Measurements from ENCODE around the gene DMRTA2.

The DMRTA2 gene

GRCh38 chr1:50424045-50424883 is 1.0 kb upstream of the DMRTA2 start:
- DNase-seq (ENCODE audit: low read depth) = no peak

GRCh38 chr1:50423670-50424000 is 392 bp upstream of the DMRTA2 start:
- DNase-seq (ENCODE audit: low read depth) = no peak

- DNase-seq (ENCODE audit: low read depth) = no peak
These were observed 633 bp downstream of the DMRTA2 start for GRCh38 chr1:50422675-50422945.

- DNase-seq (ENCODE audit: low read depth) = no peak
These were observed 1.2 kb downstream of the DMRTA2 start for GRCh38 chr1:50421768-50422674.

- no peak for DNase-seq (ENCODE audit: low read depth)
These were observed 1.9 kb downstream of the DMRTA2 start for GRCh38 chr1:50421366-50421748.

GRCh38 chr1:50420689-50421365 is 2.4 kb downstream of the DMRTA2 start:
- DNase-seq (ENCODE audit: low read depth) = no peak

GRCh38 chr1:50419907-50420677 is 3.2 kb downstream of the DMRTA2 start:
- no peak for DNase-seq (ENCODE audit: low read depth)

- DNase-seq (ENCODE audit: low read depth) = no peak
These were observed 3.9 kb downstream of the DMRTA2 start for GRCh38 chr1:50419192-50419906.

- no peak for DNase-seq (ENCODE audit: low read depth)
These were observed 4.6 kb downstream of the DMRTA2 start for GRCh38 chr1:50418600-50419109.

GRCh38 chr1:50417946-50418599 is 5.2 kb downstream of the DMRTA2 start:
- no peak for DNase-seq (ENCODE audit: low read depth)

- no peak for DNase-seq (ENCODE audit: low read depth)
These were observed 5.7 kb downstream of the DMRTA2 start for GRCh38 chr1:50417507-50417906.

GRCh38 chr1:50416553-50417453 is 6.4 kb downstream of the DMRTA2 start:
- DNase-seq (ENCODE audit: low read depth) = no peak

- no peak for DNase-seq (ENCODE audit: low read depth)
These were observed 7.1 kb downstream of the DMRTA2 start for GRCh38 chr1:50416150-50416527.

- no peak for DNase-seq (ENCODE audit: low read depth)
These were observed 7.8 kb downstream of the DMRTA2 start for GRCh38 chr1:50415235-50416149.

- no peak for DNase-seq (ENCODE audit: low read depth)
These were observed 8.4 kb downstream of the DMRTA2 start for GRCh38 chr1:50414853-50415234.

- no peak for DNase-seq (ENCODE audit: low read depth)
These were observed 10.3 kb downstream of the DMRTA2 start for GRCh38 chr1:50412813-50413476.

- no peak for DNase-seq (ENCODE audit: low read depth)
These were observed 17.4 kb downstream of the DMRTA2 start for GRCh38 chr1:50405814-50406213.

- no peak for DNase-seq (ENCODE audit: low read depth)
These were observed 29.6 kb downstream of the DMRTA2 start for GRCh38 chr1:50393522-50394120.
